Measurements from ENCODE around the gene DHRS9.
"Not testable (repeated sequence)": the region's sequence is repeated elsewhere in the genome, so short reads cannot be mapped to it uniquely, and the experiment has no call there.

Gene DHRS9

GRCh38 chr2:169131587-169132512 is 62.5 kb downstream of the DHRS9 start:
- DNase-seq (ENCODE audit: low read depth), result no peak
- H3K4me3 ChIP-seq (ENCODE audit: low read length), result no peak overlapping the region
- TF ChIP-seq, protein P1, sequence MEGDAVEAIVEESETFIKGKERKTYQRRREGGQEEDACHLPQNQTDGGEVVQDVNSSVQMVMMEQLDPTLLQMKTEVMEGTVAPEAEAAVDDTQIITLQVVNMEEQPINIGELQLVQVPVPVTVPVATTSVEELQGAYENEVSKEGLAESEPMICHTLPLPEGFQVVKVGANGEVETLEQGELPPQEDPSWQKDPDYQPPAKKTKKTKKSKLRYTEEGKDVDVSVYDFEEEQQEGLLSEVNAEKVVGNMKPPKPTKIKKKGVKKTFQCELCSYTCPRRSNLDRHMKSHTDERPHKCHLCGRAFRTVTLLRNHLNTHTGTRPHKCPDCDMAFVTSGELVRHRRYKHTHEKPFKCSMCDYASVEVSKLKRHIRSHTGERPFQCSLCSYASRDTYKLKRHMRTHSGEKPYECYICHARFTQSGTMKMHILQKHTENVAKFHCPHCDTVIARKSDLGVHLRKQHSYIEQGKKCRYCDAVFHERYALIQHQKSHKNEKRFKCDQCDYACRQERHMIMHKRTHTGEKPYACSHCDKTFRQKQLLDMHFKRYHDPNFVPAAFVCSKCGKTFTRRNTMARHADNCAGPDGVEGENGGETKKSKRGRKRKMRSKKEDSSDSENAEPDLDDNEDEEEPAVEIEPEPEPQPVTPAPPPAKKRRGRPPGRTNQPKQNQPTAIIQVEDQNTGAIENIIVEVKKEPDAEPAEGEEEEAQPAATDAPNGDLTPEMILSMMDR (conservative IDR thresholded peaks at IDR 0.05; ENCODE audit: low read depth, low read length), result peak; percentile 80

DNA sequence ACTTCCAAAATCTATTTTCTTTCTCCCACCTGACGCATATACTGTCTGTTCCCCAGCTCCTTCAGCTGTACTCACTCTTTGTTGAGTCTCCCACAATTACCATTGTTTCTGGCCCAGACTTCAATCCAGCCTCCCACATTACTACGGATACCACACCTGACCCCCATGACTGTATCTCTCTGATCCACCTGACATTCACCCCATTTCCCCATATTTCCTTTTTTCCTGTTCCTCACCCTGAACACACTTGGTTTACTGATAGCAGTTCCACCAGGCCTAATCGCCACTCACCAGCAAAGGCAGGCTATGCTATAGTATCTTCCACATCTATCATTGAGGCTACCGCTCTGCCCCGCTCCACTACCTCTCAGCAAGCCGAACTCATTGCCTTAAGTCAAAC is 64.9 kb downstream of the DHRS9 start:
- not testable (repeated sequence) for DNase-seq (ENCODE audit: low read depth); H3K4me3 ChIP-seq (ENCODE audit: low read length)

GRCh38 chr2:169136428-169136827 is 67.1 kb downstream of the DHRS9 start:
- H3K4me3 ChIP-seq (ENCODE audit: low read length); DNase-seq (ENCODE audit: low read depth): not testable (repeated sequence)

- no peak overlapping the region for H3K4me3 ChIP-seq (ENCODE audit: low read length)
- DNase-seq (ENCODE audit: low read depth), result no peak
- TF ChIP-seq, protein P1 (conservative IDR thresholded peaks at IDR 0.05; ENCODE audit: low read depth, low read length), result no peak
These were observed 67.6 kb downstream of the DHRS9 start for GRCh38 chr2:169136885-169137534.

DNA sequence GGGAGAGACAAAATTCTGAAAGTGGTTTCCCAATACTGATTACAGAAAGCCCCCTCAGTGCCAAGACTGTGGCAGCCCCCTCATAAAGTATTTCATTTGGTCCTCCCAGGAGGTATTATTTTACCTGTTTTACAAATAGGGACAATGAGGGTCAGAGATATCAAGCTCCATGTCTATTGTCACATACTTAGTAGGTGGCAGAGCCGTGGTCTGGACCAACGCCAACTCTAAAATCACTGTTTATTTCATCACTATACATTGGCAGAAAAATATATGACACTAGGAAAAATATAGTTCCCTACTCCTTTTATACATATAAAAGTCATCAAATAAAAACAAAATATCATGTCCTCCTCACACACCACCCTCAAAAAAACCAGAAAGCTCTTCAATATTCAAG is 68.6 kb downstream of the DHRS9 start:
- no peak overlapping the region for H3K4me3 ChIP-seq (ENCODE audit: low read length)
- no peak for DNase-seq (ENCODE audit: low read depth)
- TF ChIP-seq, protein P1 (conservative IDR thresholded peaks at IDR 0.05; ENCODE audit: low read depth, low read length), result no peak

GRCh38 chr2:169139145-169139544 is 69.8 kb downstream of the DHRS9 start:
- DNase-seq (ENCODE audit: low read depth), result no peak
- TF ChIP-seq, protein P1 (conservative IDR thresholded peaks at IDR 0.05; ENCODE audit: low read depth, low read length), result no peak

DNA sequence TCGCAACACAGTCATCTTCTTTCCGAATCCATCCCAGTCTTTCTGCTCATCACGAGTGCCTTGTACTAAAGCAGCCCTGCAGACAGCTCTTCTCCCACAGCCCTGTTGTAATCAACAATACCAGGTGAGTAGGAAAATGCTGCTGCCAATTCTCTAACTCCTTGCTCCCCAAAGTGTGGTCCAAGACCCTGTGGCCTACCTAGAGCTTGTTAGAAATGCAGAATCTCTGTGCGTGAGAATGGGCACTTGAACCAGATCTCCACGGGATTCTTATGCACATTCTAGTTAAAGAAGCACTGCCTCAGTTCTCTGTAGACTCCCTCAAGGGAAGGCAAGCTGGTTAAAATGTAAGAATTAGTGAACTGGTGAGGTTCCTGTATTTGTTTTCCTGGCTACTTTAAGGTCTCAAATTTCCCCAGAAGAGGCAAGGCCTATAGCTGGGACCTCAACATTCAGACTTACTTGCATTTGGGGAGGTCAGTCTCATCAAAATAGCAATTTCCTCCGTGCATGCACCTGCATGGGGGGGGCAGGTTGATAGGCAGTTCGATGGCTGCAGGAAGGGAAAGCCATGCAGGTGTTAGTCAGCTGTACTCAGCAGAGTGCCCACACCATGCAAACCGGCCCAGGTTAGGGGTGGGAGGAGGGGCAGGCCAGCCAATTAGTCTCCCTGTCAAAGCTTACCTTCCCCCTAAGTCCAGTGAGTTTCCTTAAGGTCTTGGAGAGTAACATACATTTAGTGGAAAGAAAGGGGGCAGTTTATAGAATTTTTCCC is 70.8 kb downstream of the DHRS9 start:
- no peak overlapping the region for H3K4me3 ChIP-seq (ENCODE audit: low read length)
- TF ChIP-seq, protein P1 (conservative IDR thresholded peaks at IDR 0.05; ENCODE audit: low read depth, low read length), result no peak
- DNase-seq (ENCODE audit: low read depth), result no peak

More at GRCh38 chr2:169139145-169139544, 69.8 kb downstream of the DHRS9 start:
- no peak overlapping the region for H3K4me3 ChIP-seq (ENCODE audit: low read length)
